GM23338 (cell line): Measurements from ENCODE around the gene BICD2. TPM values are rescaled to one million over a fixed set of nuclear protein-coding genes. Genes with fewer than 3 reads are reported as not detected.

ENCODE experiments used
- ATAC-seq: fragments of 200-7000 bp; cut with Tn5 transposase; 3 replicates; pipeline ENCODE4 v1.9.1; 2020
- DNase-seq: peaks from one replicate; pipeline ENCODE4 v3.0.0-alpha.2; 2015; ENCODE audit warnings: low spot score
- H2AFZ ChIP-seq: fragments of 200-600 bp; sonication (generic); 2 replicates; pipeline ENCODE4 v1.8.0; 2016; ENCODE audit warnings: antibody characterized with exemption, mild to moderate bottlenecking, moderate library complexity
- H3F3A ChIP-seq: fragments of 200-600 bp; sonication (generic); replicated peaks from 2 replicates; pipeline ENCODE4 v1.8.0; 2017; ENCODE audit warnings: antibody characterized with exemption, mixed run types, low read depth
- H3K27ac ChIP-seq: fragments of 200-600 bp; sonication (generic); 2 replicates; pipeline ENCODE4 v1.6.1; 2016; ENCODE audit warnings: low read depth
- H3K27me3 ChIP-seq: fragments of 200-600 bp; sonication (generic); 2 replicates; pipeline ENCODE4 v1.8.0; 2016; ENCODE audit warnings: mild to moderate bottlenecking, mixed run types, moderate library complexity; ENCODE audit not compliant: insufficient read depth
- H3K36me3 ChIP-seq: fragments of 200-600 bp; sonication (generic); 2 replicates; pipeline ENCODE4 v1.8.0; 2016; ENCODE audit warnings: mild to moderate bottlenecking; ENCODE audit not compliant: insufficient read depth
- H3K4me1 ChIP-seq: fragments of 200-600 bp; sonication (generic); 2 replicates; pipeline ENCODE4 v1.8.0; 2016; ENCODE audit warnings: mild to moderate bottlenecking, moderate library complexity; ENCODE audit not compliant: insufficient read depth
- H3K4me2 ChIP-seq: fragments of 200-600 bp; sonication (generic); 2 replicates; pipeline ENCODE4 v1.7.1; 2017; ENCODE audit warnings: mixed run types
- H3K4me3 ChIP-seq: fragments of 200-600 bp; sonication (generic); 2 replicates; pipeline ENCODE4 v1.6.1; 2016; ENCODE audit warnings: mixed run types
- H3K79me2 ChIP-seq: fragments of 200-600 bp; sonication (generic); replicated peaks from 2 replicates; pipeline ENCODE4 v1.8.0; 2017; ENCODE audit warnings: mild to moderate bottlenecking; ENCODE audit not compliant: insufficient read depth
- H3K9me2 ChIP-seq: fragments of 200-600 bp; sonication (generic); 2 replicates; pipeline ENCODE4 v1.8.0; 2017; ENCODE audit not compliant: insufficient read depth
- H4K20me1 ChIP-seq: fragments of 200-600 bp; sonication (generic); replicated peaks from 2 replicates; pipeline ENCODE4 v1.8.0; 2017; ENCODE audit warnings: mild to moderate bottlenecking; ENCODE audit not compliant: insufficient read depth
- H3K27ac Mint-ChIP-seq: 2 replicates; pipeline ENCODE4 v1.8.0; 2020; ENCODE audit warnings: inconsistent platforms, mild to moderate bottlenecking, moderate library complexity, mixed read lengths
- H3K27me3 Mint-ChIP-seq: 3 replicates; pipeline ENCODE4 v1.8.0; 2022; ENCODE audit warnings: low read depth, mild to moderate bottlenecking, moderate library complexity, mixed read lengths, inconsistent platforms; ENCODE audit not compliant: insufficient read depth, poor library complexity
- H3K36me3 Mint-ChIP-seq: 3 replicates; pipeline ENCODE4 v1.8.0; 2021; ENCODE audit warnings: low read depth, mild to moderate bottlenecking, inconsistent platforms, moderate library complexity, mixed read lengths
- H3K4me1 Mint-ChIP-seq: 3 replicates; pipeline ENCODE4 v1.8.0; 2020; ENCODE audit warnings: mild to moderate bottlenecking, inconsistent platforms, mixed read lengths
- H3K4me3 Mint-ChIP-seq: 3 replicates; pipeline ENCODE4 v1.8.0; 2021; ENCODE audit warnings: moderate library complexity, mild to moderate bottlenecking, inconsistent platforms, mixed read lengths
- H3K9me3 Mint-ChIP-seq: 3 replicates; pipeline ENCODE4 v1.8.0; 2020; ENCODE audit warnings: moderate library complexity, mild to moderate bottlenecking, inconsistent platforms, mixed read lengths
- CREB1 ChIP-seq: fragments of 250-450 bp; sonication (Bioruptor Pico); IDR thresholded peaks from 2 replicates; pipeline ENCODE4 v1.5.0; 2020; ENCODE audit warnings: low read depth, mild to moderate bottlenecking, moderate library complexity
- CTCF ChIP-seq, 2 experiments: fragments of 200-600 bp in 1 of 2; sonication (generic) in 1 of 2; conservative IDR thresholded peaks; 2 replicates each; pipeline versions ENCODE4 v1.5.1 to v1.6.1; 2016 to 2017; ENCODE audit warnings: antibody characterized with exemption in 2 of 2, low read depth in 2 of 2, mild to moderate bottlenecking in 2 of 2, moderate library complexity in 1 of 2
- ETS1 ChIP-seq: IDR thresholded peaks from 2 replicates; pipeline ENCODE4 v1.6.1; 2016; ENCODE audit warnings: antibody characterized with exemption
- EZH2 ChIP-seq: fragments of 200-600 bp; sonication (generic); IDR thresholded peaks from one replicate; pipeline ENCODE4 v1.8.0; 2017; ENCODE audit warnings: antibody characterized with exemption, mild to moderate bottlenecking, low read depth; ENCODE audit not compliant: unreplicated experiment
- EZH2phosphoT487 ChIP-seq: fragments of 200-600 bp; sonication (generic); IDR thresholded peaks from one replicate; pipeline ENCODE4 v1.8.1; 2018; ENCODE audit warnings: antibody characterized with exemption; ENCODE audit not compliant: unreplicated experiment
- JUNB ChIP-seq: IDR thresholded peaks from one replicate; pipeline ENCODE4 v1.6.1; 2016; ENCODE audit warnings: antibody characterized with exemption; ENCODE audit not compliant: unreplicated experiment
- NANOG ChIP-seq: IDR thresholded peaks from 2 replicates; pipeline ENCODE4 v1.6.1; 2016; ENCODE audit warnings: antibody characterized with exemption, borderline replicate concordance
- POLR2AphosphoS5 ChIP-seq: IDR thresholded peaks from 2 replicates; pipeline ENCODE4 v1.6.1; 2016; ENCODE audit warnings: antibody characterized with exemption, low read depth
- REST ChIP-seq: IDR thresholded peaks from one replicate; pipeline ENCODE4 v1.6.1; 2018; ENCODE audit warnings: antibody characterized with exemption; ENCODE audit not compliant: unreplicated experiment
- STAT1 ChIP-seq: IDR thresholded peaks from one replicate; pipeline ENCODE4 v1.6.1; 2016; ENCODE audit warnings: antibody characterized with exemption; ENCODE audit not compliant: unreplicated experiment
- ZNF114 ChIP-seq: fragments of 250-450 bp; sonication (Bioruptor Pico); IDR thresholded peaks from 2 replicates; pipeline ENCODE4 v1.5.0; 2020; ENCODE audit warnings: mild to moderate bottlenecking, moderate library complexity
- ZNF331 ChIP-seq: fragments of 250-450 bp; sonication (Bioruptor Pico); IDR thresholded peaks from 2 replicates; pipeline ENCODE4 v1.5.0; 2020; ENCODE audit warnings: low read depth, mild to moderate bottlenecking, moderate library complexity
- ZNF462 ChIP-seq: fragments of 250-450 bp; sonication (Bioruptor Pico); IDR thresholded peaks from 2 replicates; pipeline ENCODE4 v1.5.0; 2020; ENCODE audit warnings: mild to moderate bottlenecking, moderate library complexity
- polyA plus RNA-seq: library from polyadenylated mRNA; unstranded; fragments of >200 nt; fragmentation: Nextera tagmentation; extraction: Ambion mirVana; gene quantifications from 2 replicates; pipeline ENCODE4 v1.2.1, GENCODE V29; 2016
- total RNA-seq: library from RNA; depleted of rRNA; stranded (reverse); fragments of >200 nt; shearing (Covaris generic); gene quantifications from 2 replicates; pipeline ENCODE4 v1.2.3, GENCODE V29; 2014

Gene BICD2
- total and polyA plus RNA-seq, 2 experiments from 2014 or later = 8.7 to 34.3 TPM

- Histone ChIP-seq H4K20me1 (peaks cover 7% of the 10 kb centered on the region; the same call in 1 of the 2 replicates), H3K79me2 (peaks cover 61% of the 10 kb centered on the region), H3K4me3 (no peak overlapping the region), H3F3A (no peaks in the 10 kb centered on the region), H3K36me3 (no peaks in the 10 kb centered on the region), H3K27ac (no peak overlapping the region), H3K27me3 (no peaks in the 10 kb centered on the region), H3K4me1 (peaks cover 12% of the 10 kb centered on the region; the same call in 1 of the 2 replicates), H3K9me2 (no peaks in the 10 kb centered on the region), H3K4me2 (no peak overlapping the region), H2AFZ (no peak overlapping the region)
- H3K27ac Mint-ChIP-seq = no peak overlapping the region
- peaks cover 6% of the 10 kb centered on the region for H3K27me3 Mint-ChIP-seq
- TF ChIP-seq ZNF462 (CRISPR knock-in tag) = no peak
- no peak for TF ChIP-seq REST
- TF ChIP-seq EZH2phosphoT487 = no peak
- TF ChIP-seq JUNB = no peak
- no peak for TF ChIP-seq ZNF331 (CRISPR knock-in tag)
- no peak for TF ChIP-seq POLR2AphosphoS5
- TF ChIP-seq CTCF (conservative IDR thresholded peaks at IDR 0.05; ENCODE audit: low read depth in 2 of 2) = no peak
- TF ChIP-seq STAT1 = no peak
- no peak for TF ChIP-seq NANOG
- no peak for TF ChIP-seq EZH2
- no peak for TF ChIP-seq CREB1 (CRISPR knock-in tag)
- no peak for TF ChIP-seq ETS1
- no peak for TF ChIP-seq ZNF114 (CRISPR knock-in tag)
- ATAC-seq (no peak), DNase-seq (no peak)
- peaks cover 4% of the 10 kb centered on the region for H3K36me3 Mint-ChIP-seq
- peaks cover 32% of the 10 kb centered on the region for H3K4me1 Mint-ChIP-seq
- H3K9me3 Mint-ChIP-seq = no peaks in the 10 kb centered on the region
- H3K4me3 Mint-ChIP-seq = no peak overlapping the region
These were observed 102.9 kb downstream of the BICD2 start for GRCh38 chr9:92661743-92662142.
